HG02642 (cell line): ENCODE measurements around the gene CFAP410.
"Not testable (repeated sequence)": the region's sequence is repeated elsewhere in the genome, so short reads cannot be mapped to it uniquely, and the experiment has no call there.

Source experiments
- ATAC-seq: cut with Tn5 transposase; IDR thresholded peaks from one replicate; pipeline ENCODE4 v1.9.1; 2021; ENCODE audit warnings: mild to moderate bottlenecking; ENCODE audit not compliant: unreplicated experiment, poor library complexity

The CFAP410 gene

DNA sequence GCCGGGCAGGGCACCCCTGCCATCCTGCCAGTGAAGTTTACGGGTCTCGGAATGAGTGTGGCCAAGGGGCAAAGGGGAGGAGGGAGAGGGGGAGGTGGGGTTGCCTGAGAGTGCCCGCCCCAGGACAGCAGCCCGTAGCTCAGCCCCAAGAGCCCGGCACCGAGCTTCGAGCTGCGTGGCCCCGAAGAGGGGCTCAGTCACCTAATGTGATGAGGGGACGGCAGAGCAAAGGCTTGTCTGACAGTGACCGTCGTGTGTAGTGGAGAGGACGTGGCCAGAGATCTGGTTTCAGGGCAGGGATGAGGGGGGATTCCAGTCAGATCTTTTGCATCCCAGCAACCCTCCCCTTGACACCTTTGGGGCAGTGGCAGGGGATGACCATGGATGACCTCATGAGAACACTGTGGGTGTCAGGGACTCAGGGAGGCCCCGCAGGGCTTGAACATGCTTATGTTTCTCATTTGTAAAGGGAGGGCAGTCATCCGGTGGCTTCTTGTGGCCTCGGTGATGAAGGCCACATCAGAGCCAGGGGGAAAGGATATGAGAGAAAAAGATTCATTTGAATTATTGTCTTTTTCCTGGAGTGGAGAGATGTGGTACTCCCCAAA is 13.2 kb upstream of the CFAP410 start:
- no peak for ATAC-seq

DNA sequence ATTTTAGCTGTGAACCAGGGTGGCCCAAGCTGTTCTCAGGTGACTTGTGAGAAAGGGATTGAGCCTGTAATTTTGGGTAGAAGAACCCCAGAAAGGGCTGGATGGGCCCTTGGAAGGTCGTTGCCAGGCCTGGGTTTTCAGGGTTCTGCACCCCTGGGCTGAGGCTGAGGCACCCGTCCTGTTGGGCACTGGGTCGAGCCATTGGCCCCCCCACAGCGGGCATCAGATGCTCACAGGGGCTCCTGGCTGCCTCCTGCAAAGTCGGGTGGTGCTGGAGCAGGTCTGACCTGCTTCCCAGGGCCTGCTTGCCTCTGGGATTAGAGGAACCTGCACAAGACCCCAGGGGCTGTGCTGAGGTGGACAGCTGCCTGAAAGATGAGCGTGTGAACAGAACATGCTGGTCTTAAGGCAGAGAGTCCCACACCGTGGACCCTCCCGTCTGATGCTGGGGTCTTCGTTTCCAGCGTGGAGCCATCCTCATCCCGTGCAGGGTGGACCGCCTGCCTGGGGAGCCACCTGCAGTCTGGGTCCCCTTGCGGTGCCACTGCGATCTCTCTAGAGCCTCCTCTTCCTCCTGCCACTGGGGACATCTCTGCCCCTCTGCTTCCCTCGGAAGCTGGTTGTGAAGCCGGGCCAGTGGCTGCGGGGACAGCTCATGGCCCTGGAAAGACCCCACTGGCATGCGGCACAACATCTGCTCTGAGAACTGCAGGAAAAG is 12.5 kb upstream of the CFAP410 start:
- ATAC-seq = no peak

DNA sequence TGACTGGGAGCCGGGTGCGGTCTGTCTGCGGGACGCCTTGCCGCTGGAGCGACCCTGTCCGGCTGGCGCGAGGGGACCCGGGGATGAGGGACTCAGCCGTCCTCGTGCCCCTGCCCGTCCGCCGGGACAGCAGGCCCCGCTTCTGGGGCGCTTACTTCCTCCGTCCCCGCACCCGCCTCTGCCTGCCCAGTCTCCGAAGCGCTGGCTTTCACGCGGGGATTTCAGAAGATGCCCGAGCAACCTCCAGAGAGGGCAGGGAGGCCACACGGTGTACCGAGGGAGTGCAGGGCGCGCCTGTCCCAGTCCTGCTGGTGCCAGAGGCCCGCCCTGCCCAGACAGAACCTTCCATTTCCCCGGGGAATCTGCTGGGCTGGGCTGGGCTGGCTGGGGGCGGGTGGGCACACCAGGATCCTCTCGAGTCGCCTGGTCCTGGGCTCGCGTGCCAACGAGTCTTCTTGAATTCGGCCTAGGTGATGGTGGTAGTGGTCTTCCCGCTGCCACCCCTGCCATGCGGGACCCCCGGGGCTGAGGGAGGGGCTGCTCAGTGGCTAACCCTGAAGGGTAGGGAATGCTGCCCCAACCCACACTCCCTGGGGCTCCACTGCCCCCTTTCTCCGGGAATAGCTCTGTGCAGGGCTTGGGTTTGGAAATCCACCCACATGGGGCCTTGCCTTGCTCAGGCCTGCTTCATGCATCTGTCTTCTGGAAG is 11.7 kb upstream of the CFAP410 start:
- no peak for ATAC-seq

DNA sequence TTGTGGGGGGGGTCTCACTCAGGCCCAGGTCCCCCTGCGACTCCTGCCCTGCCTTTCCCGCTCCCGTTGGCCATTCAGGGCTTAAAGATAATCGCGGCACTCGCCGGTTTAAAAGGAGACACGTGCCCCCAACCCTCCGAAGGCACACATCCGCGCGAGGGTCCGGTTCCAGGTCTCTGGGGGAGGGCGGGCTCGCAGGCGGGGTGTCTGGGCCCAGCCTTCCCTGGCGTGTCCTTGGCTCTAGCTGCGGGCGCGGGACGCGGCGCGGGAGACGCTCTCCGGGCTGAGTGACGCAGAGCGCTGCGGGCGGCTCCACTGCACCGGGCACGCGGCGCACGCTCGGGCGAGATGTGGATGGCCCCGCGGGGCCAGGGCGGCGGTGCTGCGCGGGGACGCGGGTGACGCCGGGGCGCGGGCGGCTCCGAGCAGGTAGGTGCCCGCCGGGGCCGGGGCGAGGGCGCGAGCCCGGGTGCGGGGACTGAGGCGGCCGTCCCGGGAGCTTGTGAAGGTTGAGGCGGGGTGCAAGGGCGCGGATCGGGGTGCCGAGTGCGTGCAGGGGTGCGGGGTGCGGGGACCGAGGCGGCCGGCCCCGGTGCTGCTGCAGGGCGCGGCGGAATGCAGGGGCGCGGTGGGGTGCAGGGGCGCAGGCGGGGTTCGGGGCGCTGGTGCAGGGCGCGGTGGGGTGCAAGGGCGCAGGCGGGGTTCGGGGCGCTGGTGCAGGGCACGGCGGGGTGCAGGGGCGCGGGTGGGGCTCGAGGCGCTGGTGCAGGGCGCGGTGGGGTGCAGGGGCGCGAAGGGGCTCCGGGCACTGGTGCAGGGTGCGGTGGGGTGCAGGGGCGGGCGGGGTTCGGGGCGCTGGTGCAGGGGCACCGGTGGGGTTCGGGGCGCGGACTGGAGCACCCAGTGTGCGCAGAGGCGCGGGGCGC is 10.9 kb upstream of the CFAP410 start:
- no peak for ATAC-seq

DNA sequence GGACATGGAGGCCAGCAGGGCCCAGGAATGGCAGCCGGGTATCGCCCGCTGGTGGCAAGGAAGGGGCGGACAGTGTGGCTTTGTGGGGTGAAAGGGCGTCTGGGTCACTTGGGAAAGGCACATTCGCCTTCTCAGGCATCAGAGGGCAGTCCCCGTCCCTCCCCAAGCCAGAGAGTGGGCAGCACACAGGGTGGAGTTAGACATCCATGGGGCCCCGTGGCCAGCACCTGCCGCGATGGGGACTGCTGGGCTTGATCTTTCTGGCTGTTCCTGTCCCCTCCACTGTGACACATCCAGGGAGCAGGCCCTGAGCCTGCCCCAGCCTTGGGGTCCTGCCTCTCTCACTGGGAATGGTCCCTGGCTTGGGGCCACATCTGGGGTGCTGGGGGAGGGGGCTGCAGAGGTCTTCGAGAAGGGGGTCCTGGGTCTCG is 10.2 kb upstream of the CFAP410 start:
- no peak for ATAC-seq

DNA sequence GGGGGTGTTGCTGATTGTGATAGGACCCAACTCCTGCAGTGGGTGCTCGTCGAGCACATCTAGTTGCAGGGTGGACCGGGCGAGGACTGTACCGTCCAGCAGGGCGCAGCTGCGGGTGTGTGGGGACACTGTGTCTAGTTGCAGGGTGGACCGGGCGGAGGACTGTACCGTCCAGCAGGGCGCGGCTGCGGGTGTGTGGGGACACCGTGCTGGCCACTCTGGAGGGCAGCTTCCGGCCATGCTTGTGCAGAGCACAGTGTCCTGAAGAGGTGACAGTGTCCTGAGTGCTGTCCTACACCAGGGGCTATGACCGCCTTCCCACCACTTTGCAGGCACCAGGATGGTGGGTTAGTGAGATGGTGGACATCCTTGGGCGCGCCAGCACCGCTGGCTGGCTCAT is 9.7 kb upstream of the CFAP410 start:
- no peak for ATAC-seq

DNA sequence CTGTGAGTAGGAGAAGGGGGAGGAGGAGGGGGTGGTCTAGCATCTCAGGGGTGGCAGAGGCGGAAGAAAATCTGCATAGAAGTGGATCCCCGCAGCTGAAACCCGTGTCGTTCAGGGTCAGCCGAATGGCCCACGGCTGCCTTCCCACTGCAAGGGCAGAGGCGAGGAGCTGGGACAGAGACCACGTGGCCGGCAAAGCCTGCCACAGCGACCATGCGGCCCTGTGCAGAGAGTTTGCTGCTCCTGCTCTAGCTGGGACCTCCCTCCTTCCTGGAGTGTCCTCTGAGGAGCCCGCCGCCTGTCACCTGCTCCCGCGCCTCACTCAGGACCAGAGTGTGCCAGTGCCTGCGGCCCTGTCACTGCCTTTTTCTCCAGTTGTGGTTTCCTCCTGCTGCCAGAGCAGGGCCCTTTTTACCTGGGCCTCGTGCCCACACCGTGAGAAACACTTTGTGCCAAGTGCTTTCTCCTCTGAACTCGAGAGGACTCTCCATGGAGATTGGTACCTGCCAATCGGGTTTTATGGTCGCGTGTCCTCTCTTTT is 8.8 kb upstream of the CFAP410 start:
- no peak for ATAC-seq

DNA sequence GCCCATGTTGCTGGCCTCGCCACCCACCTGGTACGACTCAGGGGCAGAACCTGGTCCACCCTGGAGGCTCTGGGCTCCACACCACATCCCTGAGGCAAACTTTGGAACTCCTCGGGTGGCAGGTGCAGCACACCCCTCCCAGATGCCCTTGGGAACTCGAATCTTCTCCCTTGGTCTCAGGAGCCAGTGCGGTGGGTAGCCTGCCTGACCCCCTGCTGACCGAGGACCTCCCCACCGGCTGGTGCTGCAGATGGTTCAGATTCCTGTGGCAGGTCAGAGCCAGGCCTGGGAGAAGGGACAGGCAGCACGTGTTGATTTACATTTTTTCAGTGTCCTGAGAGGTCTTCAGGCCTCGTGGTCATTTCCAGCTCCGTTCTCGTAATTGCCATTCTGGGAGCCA is 6.3 kb upstream of the CFAP410 start:
- ATAC-seq = no peak

DNA sequence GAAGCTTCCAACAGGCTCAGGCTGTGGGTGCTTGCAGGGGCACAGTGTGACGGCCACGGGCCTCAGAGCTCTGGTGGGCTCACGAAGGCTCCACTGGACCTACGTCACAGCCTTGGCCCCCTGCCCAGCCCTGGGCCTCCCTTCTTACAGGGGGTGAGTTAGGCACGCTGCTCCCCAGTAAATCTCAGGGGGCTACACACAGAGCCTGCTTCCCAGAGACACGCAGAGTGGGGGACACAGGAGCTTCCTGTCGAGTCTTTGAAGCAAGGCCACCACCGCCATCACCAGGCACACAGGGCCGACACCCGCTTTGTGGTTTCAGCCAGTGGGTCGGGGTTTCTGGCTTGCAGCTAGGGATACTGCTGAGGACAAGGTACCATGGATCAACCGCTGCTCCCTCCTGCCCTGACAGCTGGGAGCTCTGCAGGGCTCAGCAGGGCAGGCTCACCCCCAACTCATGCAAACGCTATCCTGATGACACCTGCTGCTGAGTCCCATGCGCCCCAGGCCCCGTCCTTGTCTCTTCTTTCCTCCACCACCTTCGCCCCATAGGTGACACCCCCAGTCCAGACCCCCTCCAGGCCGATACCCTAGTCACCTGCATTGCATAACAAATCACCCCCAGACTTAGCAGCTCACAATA is 5.5 kb upstream of the CFAP410 start:
- no peak for ATAC-seq

DNA sequence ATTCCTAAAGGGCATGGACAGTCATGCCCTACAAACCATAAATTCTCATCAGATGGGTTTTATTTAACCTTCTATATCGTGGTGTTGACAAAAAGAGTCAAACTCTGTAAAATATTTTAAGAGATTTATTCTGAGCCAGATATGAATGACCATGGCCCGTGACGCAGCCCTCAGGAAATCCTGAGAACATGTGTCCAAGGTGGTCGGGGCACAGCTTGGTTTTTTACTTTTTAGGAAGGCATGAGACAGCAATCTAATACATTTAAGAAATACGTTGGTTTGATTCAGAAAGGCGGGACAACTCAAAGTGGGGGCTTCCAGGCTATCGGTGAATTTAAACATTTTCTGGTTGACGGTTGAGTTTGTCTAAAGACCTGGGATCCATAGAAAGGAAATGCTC is 3.8 kb upstream of the CFAP410 start:
- ATAC-seq = not testable (repeated sequence)

DNA sequence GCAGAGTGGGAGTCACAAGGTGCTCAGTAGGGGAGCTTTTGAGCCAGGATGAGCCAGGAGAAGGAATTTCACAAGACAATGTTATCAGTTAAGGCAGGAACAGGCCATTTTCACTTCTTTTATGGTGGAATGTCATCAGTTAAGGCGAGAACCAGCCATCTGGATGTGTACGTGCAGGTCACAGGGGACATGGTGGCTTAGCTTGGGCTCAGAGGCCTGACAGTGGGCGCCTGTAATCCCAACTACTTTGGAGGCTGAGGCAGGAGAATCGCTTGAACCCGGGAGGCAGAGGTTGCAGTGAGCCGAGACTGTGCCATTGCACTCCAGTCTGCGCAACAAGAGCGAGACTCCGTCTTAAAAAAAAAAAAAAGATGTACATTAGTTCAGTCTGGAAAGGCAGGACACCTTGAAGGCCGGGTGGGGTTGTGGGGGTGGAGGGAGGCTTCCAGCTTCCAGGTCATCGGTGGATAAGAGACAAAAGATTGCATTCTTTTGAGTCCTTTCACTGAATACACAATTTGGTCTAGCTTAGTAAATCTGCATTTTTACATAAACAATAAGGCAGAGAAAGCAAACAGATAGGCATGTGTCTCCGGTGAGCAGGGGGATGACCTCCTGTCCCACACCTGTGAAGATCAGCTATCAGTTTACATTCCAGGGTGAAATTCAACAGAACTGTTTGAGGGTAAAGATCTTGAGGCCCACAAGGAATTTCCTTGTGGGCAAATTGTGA is 2.7 kb upstream of the CFAP410 start:
- ATAC-seq = not testable (repeated sequence)

DNA sequence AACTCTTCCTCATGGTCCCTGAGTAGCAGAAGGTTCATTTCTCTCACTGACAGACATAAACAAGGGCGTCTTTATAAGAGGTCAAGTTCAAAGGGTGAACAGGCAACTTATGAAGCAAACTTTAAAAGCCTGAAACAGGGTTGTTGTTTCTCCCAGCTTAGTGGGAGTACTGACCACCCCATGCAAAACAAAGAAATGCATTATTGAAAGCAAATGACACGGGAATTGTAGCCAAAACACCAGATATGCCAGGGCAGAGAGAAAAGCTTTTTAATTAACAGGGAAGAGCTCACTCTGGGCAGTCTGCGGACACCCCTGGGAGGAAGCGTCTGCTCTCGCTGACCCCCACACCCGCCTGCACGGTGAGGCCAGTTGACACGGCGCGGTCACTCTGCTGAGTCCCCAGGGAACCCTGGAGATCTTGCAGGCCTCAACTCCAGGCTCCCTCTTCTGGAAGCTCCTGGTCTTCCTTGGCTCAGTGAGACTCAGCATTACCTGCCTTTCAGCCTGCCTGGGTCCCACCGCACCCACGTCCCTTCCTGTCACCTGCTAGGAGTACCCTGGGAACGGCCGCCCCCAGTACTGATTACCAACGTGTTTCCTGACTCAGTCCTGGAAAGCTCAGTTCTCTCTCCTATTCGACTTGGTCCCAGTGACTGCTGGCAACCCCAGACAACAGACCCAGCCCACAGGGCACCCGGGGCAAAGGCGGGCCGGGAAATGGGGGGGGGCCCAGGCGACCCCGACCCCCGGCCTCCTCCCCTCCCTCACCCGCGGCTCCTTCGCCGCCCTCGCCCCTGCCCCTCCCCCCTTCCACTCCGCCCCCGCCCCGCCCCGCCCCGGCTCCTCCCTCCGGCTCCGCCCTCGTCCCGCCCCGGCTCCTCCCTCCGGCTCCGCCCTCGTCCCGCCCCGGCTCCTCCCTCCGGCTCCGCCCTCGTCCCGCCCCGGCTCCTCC is 972 bp downstream of the CFAP410 start:
- ATAC-seq = no peak

DNA sequence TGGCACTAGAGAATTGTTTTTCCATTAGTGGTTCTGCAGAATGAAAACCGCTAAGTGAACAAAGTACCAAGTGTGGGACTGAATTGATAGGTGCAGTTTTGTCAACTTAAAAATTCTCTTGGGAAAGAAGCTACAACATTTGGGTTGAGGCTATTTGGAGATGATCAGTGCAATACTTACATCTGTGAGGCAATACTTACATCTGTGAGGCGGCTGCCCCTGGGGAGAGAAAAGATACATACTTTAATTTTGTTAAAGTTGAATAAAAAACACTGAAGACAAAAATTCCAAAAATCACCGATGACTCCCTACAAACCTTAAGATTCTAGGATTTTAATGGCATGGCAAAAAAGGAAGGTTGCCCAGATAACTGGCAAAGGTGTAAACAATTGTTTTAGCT is 1.7 kb downstream of the CFAP410 start:
- no peak for ATAC-seq

DNA sequence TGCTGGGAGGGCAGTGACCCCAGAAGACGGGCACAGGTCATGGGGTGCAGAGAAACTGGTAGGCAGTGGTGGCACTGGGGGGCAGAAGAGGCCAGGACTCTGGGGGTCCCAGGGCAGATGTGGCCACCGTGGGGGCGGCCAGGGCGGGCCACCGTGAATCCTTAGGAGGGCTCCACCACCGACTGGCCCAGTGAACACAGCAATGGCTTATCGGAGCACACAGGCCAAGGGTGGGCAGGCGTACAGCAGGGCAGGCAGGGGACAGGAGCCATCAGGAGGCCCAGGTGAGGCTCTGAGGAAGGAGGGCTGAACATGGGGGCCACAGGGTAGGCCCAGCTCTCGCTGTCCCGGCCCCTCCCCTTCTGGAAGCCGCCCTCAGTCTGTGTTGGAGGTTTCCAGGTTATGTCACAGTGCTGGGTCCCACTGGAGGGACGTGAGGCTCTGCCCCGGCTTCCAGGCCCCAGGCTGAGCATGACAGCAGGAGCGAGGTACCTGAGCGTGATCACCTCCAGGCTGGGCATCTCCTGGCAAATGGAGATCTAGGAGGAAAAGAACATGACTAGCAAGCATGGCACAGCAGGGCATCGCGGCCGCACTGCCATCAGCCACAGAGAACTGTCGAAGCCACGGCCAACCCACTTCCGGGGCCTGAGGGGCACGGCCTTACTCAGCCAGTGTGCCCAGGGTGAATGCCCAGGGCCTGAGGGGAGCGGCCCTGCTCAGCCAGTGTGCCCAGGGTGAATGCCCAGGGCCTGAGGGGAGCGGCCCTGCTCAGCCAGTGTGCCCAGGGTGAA is 3.7 kb downstream of the CFAP410 start:
- ATAC-seq = no peak

DNA sequence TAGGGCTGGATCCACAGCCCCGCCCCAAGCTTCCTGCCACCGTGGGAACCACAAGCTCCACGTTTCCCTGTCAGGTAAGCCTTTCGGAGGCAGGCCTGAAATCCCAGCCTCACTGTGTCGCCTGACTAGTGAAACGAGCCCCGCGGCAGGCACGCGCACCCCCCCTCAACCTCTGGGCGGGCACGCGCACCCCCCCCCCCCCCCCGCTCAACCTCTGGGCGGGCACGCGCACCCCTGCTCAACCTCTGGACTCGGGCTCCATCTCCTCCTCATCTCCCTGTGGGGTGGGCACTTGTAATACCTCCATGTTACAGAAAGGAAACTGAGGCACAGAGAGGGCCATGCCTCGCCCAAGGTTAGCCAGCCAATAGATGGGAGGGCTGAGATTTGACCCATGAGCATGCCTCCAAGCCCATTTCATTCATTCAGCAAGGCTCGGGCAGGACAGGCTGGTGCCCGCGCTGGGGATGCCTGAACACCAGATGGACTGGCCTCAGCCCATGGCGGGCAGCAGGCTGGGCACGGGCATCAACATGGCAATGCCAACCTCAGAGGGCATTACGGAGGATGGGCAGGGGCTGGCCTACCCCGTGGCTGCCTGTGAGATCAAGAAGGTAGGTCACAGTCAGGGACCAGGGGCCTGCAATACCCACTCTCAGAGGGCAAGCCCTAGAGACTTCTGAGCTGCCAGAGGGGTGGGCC is 4.7 kb downstream of the CFAP410 start:
- no peak for ATAC-seq

DNA sequence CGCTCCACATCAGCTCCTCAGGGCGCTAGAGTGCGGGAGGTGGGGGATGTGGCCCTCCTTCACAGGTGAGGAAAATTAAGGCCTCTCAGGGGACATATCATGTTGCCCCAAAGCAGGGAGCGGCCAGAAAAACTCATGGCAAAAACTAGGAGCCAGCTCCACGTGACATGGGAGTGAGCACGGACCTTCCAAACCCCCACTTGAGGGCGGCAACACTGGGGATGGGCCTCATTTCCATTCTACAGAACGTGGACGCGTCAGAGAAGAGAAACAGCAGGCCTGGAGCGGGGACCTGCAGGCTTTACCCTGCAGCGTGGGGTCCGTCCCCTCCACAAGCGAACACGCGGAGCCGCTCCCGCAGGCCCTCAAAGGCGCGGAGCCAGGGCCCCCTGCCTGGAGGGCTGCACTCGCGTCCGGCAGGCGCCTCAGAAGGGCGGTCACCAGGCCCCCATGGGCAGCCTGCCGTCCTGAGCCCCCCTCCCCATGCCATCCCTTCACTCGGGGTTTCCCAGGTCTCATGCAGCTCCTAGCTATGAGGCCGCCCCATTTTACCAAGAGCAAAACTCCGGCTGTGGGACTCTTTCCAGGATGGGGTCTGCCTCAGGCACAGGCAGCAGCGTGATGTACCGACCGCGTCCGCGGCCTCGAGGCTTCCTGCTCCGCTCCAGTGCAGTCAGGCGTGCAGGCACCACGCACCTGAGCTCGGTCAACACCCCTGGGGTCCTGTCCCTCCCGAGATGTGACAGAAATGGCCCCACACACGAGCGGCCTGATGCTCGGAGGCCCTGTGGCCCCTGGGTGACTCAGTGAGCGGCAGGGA is 5.5 kb downstream of the CFAP410 start:
- ATAC-seq = no peak
